GM21825 (cell line): ENCODE data around the gene PRDM13.

Source experiments
- ATAC-seq: cut with Tn5 transposase; IDR thresholded peaks from one replicate; pipeline ENCODE4 v1.9.1; 2021; ENCODE audit warnings: mild to moderate bottlenecking, moderate library complexity; ENCODE audit not compliant: unreplicated experiment

PRDM13 gene

GRCh38 chr6:99603421-99604165, 3.0 kb upstream of the PRDM13 start:
- peak; percentile 52 for ATAC-seq

DNA sequence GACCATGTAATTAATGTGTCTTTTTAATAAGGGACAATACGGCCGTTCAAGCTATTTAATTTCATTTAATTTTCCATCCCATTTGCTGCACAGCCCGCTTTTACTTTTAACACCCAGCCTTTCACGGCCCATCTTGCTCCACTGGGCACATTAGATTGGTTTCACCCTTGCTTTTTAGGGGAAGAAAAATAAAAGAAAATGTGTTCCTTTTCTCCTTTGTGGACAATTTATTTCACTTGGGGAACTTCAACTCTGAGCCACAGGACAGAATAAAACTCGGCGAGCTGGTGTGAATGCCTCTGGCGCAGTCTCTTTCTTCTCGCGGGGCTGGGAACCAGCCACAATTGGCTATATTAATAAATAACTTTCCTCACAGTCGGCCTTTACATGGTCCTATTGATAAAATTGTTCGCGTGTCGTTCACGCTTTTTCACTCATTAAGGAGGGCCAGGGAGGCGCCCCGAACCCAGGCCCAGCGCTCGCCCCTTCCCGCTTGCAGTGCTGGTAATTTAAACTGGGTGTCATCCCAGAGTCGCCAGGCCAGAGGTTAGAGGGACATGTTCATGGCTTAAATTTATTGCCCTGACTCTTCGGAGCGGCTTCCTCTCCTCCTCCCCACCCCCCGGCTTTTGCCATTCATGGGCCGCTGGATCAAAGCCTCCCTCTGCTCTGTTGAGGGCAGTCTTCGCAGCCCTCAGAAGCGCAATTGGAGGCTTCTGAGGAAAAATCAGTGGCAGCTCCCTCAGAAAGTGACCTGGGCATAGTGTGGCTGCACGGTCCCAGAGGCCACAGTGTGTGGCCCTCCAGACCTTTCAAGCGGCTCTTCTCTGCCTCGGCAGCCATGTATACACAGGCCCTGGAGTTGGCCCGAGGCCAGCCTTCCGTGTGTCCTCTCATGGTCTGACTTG, 2.2 kb upstream of the PRDM13 start:
- ATAC-seq = no peak

- ATAC-seq = no peak
Measured at GRCh38 chr6:99605074-99605734, 1.4 kb upstream of the PRDM13 start.

- ATAC-seq = no peak
Measured at GRCh38 chr6:99605911-99606655, 550 bp upstream of the PRDM13 start.

- ATAC-seq = no peak
Measured at GRCh38 chr6:99607416-99608036, 893 bp downstream of the PRDM13 start.

DNA sequence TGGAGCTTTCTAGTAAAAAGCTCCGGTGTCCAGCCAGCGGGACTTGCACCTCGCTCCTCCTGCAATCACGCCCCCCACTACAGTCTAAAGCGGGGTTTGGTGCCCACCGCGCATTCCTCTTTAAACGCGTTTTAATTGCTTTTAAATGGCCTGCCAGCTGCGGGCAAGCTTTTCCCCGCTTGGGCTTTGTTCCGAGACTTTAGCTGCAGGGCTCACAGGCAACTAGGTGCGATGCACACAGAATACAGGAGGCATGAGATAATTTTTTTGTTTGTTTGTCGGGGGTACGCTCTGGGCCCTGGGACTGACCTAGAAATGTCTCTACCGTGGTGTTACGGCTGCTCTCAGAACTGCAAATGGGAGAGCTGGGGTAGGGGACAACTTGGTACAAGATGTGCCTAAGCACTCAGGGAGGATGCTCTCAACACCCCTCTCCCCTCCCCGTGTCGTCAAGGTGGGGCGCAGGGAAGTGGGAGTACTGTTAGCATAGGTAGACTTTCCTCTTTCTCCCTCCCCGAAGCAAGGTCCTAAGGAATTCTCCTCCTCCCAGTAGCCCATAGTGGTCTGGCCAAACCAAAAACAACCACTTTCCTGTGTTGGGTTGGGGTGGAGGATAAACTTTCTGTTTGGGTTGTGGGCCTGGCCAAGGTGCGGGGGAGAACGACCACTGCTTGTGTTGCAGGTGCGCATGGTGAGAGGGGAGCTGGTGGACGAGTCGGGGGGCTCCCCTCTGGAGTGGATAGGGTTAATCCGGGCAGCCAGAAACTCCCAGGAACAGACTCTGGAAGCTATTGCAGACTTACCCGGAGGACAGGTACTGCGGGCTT, 1.6 kb downstream of the PRDM13 start:
- no peak for ATAC-seq

DNA sequence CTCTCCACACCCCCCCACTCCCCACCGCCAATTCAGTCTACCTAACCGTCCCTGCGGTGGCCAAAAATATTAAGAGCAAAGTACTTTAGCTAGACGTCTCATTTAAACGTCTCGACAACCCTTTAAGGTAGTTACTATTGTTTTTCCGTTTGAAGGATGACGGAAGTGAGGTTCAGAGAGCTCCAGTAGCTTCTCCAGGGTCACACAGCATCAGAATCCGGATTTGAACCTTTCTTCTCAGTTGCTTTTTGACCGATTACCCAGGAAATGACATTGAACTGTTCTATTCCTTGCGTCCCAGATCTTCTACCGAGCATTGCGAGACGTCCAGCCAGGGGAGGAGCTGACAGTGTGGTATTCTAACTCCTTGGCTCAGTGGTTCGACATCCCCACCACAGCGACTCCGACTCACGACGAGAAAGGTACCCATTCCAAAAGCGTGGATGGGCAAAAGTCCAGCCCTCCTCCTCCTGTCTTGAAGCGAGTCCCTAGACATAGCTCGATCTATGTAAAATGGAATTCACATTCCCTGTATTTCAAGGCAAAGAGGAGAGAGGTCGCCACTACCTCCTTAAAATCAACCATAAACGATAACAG, 2.4 kb downstream of the PRDM13 start:
- no peak for ATAC-seq

DNA sequence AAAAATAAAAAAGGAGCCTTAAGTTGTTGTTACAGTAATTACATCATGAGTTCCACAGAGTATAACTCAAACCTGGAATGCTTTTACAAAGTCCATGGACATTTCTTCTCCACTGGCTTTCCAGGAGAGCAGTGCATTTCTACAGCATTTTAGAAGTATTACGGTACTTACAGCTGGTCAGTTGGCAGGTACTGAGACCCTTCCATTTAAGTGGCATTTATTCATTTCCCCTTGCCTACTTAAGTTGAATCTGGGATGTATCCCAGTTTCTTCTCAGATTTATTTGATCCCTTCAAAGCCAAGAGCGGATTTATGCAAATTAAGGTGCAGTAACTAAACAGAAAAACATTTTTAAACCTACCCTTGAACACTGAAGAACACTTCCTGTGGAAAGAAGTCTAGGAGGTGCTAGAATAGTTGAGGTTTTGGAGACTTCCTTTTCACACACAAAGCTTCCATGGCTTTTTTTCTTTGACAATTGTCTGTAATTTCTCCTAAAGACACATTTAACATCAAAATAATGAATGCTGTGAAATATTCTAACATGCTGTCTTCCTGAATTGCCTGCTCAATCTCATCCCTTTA, 3.4 kb downstream of the PRDM13 start:
- no peak for ATAC-seq

- ATAC-seq = peak; percentile 57
Measured at GRCh38 chr6:99611148-99611547, 4.5 kb downstream of the PRDM13 start.

- ATAC-seq = no peak
Measured at GRCh38 chr6:99612551-99613408, 6.1 kb downstream of the PRDM13 start.

DNA sequence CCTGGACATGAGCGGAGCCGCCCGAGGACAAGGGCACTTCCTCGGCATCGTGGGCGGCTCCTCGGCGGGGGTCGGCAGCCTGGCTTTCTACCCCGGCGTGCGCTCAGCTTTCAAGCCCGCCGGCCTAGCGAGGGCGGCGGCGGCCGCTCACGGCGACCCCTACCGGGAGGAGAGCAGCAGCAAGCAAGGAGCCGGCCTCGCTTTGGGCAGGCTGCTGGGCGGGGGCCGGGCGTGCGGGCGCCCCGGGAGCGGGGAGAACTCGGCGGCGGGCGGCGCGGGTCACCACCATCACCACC, 6.7 kb downstream of the PRDM13 start:
- ATAC-seq = peak; percentile 66

DNA sequence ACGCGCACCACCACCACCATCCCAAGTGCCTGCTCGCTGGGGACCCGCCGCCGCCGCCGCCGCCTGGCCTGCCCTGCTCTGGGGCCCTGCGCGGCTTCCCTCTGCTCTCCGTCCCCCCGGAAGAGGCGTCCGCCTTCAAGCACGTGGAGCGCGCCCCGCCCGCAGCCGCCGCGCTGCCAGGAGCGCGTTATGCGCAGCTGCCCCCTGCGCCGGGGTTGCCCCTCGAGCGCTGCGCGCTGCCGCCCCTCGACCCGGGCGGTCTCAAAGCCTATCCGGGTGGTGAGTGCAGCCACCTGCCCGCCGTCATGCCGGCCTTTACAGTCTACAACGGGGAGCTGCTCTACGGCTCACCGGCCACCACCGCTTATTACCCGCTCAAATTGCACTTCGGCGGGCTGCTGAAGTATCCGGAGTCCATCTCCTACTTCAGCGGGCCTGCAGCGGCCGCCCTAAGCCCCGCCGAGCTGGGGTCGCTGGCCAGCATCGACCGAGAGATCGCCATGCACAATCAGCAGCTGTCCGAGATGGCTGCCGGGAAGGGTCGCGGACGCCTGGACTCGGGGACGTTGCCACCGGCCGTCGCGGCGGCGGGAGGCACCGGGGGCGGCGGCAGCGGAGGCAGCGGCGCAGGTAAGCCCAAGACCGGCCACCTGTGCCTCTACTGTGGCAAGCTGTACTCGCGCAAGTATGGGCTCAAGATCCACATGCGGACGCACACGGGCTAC, 7.2 kb downstream of the PRDM13 start:
- ATAC-seq = peak; percentile 49

DNA sequence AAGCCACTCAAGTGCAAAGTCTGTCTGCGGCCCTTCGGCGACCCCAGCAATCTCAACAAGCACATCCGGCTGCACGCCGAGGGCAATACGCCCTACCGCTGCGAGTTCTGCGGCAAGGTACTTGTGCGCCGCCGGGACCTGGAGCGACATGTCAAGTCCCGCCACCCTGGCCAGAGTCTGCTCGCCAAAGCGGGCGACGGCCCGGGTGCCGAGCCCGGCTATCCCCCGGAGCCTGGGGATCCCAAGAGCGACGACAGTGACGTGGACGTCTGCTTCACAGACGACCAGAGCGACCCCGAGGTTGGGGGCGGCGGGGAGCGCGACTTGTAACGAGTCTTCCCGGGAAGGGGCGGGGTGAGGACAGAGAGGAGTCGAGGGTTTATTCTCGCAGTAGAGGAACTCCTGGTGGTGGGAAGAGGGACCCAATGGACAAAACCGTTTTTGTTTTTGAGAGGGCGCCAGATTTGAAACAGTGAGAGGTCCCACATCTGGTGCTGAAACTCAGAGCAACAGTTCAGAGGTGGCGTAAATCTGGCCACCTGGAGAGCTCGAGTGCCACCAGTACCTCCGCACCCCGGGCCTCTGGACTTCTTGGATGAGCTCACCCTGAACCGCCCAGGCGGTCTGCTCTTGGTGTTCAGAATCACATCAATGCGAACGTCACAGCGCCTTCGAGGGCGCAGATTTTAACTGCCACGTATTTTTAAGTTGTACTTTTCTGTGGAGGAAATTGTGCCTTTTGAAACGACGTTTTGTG, 8.0 kb downstream of the PRDM13 start:
- ATAC-seq = no peak

DNA sequence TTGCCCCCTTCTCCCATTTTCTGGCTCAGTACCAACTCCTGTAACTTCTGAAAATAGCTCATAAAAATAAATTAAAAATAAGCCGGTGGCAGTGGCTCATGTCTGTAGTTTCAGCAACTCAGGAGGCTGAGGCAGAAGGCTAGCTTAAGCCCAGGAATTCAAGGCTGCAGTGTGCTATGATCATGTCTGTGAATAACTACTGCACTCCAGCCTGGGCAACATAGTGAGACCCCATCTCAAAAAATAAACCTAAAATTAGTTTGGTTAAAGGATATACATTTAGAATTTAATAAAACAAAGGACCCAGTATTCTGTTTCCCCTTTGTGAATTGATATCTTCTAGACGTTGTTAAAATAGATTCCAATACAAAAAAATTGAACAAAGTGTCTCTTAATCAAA, 10.5 kb downstream of the PRDM13 start:
- no peak for ATAC-seq

- ATAC-seq = no peak
Measured at GRCh38 chr6:99618649-99619408, 12.2 kb downstream of the PRDM13 start.

DNA sequence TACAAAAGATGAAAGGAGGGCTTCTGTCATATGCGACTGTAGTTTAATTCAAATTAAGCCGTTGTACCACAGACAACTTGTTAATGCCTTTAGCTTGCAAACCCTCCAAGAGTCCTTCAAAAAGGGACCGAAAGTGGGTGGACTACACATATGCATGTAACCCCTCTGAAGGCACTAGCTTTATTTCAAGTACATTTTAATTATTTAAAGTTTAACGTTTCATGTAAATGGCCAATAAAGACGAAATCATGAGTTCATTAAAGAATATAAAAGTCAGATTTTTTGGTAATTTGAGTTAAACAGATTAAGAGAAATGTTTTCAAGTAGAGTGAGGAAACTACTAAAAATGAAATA, 12.8 kb downstream of the PRDM13 start:
- ATAC-seq = no peak
